Activated CD4-positive, alpha-beta T cell treated with anti-CD3 and anti-CD28 coated beads, Interleukin-2, amount 50 U/mL, for 4 hours (primary cell): ENCODE data around the gene ZNF546.
"Not testable (repeated sequence)": the region's sequence is repeated elsewhere in the genome, so short reads cannot be mapped to it uniquely, and the experiment has no call there.

Experiments
- DNase-seq, 2 experiments: peaks; one replicate each; pipeline ENCODE4 v3.0.0-alpha.2; 2020

The ZNF546 gene

DNA sequence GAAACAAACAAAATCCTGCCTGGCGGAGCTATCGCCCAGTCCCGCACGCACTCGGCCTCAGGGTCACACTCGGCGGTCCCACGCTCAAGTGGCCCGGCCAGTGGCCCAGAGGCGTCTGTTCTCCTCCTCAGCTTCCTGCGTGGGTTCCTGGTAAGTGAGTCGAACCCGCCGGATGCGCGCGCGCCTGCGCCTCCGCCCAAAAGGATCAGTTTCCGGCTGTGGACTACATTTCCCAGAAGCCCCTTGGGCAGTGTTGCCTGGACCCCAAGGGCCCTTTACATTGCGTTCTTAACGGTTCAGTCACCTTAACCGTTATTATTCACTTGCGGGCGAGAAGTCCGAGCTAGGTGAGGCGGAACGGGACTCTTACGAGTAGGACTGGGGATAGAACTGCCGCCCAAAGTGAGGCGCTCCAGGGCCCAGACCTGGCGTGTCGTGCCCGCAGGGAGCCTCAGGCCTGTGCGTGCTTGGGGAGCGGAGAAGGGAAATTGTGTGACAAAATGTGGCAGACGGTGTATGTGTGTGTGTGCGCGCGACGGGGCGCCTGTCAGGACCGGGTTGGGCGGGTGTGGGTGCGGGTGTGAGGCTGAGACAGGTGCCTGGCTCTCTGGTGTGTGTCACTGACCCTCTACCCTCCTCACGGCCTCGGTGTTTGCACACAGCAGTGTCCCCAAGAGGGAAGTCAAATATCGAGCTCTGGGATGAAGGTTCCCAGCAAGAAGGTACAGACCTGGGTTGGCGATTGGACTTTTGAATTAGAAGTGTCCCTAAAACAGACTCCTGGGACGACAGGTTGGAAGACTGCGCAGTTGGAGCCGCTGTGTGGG, at the start of gene ZNF546:
ZNF546 (plus strand) TSS at position 250 of the 827 bp plus-strand sequence. CDS start 1,267 bp downstream, outside the sequence.
- DNase-seq = peak; percentile 90

GRCh38 chr19:39949026-39949747, 47.7 kb upstream of the ZNF546 start:
- no peak for DNase-seq

DNA sequence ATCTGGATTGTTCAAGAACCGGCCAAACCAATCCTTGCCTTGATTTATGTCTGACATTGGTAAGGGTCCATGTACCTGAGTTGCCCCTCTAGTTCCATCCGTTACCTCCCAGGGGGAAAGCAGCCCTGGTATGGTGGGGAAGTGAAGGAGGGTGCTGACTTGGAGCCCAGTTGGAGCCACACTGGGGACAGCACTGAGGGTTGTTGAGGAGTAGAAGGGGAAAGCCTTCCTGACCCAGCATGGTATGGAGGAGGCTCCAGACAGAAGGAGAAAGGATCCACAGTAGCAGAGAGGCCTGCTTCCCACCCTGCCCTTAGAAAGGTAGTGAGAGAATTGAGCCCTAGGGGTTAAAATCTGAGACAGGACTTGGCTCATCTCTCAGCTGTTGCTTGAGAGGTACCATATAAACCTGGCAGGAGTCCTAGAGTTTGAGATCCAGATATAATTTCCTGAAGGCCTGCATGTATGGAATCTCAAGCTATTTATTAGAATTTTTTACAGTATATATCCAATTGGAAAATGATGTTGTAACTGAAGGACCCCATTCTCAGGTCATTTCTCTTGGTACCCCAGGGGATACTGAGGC, 45.7 kb upstream of the ZNF546 start:
- no peak for DNase-seq

GRCh38 chr19:39951686-39952085, 45.2 kb upstream of the ZNF546 start:
- no peak for DNase-seq

- DNase-seq = no peak
Measured at GRCh38 chr19:39953915-39954314, 42.9 kb upstream of the ZNF546 start.

DNA sequence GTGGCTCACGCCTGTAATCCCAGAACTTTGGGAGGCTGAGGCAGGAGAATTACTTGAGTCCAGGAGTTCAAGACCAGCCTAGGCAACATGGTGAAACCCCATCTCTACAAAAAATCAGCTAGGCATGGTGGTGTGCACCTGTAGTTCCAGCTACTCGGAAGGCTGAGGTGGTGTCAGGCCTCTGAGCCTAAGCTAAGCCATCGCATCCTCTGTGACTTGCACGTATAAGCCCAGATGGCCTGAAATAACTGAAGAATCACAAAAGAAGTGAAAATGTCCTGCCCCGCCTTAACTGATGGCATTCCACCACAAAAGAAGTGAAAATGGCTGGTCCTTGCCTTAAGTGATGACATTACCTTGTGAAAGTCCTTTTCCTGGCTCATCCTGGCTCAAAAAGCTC, 39.0 kb upstream of the ZNF546 start:
- DNase-seq = not testable (repeated sequence)

DNA sequence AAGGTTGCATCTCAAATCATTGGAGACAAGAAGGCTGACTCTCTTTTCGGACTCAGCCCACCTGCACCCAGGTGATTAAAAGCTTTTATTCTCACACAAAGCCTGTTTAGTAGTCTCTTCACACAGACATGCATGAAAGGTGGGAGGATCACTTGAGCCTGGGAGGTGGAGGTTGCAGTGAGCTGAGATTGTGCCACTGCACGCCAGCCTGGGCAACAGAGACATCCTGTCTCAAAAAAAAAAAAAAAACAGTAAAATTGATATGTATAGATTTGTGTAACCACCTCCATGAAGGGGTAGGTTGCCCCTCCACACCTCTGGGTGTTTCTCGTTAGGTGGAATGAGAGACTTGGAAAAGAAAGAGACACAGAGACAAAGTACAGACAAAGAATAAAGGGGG, 37.9 kb upstream of the ZNF546 start:
- not testable (repeated sequence) for DNase-seq

DNA sequence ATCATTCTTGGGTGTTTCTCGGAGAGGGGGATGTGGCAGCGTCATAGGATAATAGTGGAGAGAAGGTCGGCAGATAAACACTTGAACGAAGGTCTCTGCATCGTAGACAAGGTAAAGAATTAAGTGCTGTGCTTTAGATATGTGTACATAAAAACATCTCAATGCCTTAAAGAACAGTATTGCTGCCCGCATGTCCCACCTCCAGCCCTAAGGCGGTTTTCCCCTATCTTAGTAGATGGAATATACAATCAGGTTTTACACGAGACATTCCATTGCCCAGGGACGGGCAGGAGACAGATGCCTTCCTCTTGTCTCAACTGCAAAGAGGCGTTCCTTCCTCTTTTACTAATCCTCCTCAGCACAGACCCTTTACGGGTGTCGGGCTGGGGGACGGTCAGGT, 37.5 kb upstream of the ZNF546 start:
- DNase-seq = not testable (repeated sequence)

GRCh38 chr19:39963898-39964297, 33.0 kb upstream of the ZNF546 start:
- no peak for DNase-seq

GRCh38 chr19:39966617-39967016, 30.2 kb upstream of the ZNF546 start:
- no peak for DNase-seq

GRCh38 chr19:39967561-39967960, 29.3 kb upstream of the ZNF546 start:
- DNase-seq = no peak

DNA sequence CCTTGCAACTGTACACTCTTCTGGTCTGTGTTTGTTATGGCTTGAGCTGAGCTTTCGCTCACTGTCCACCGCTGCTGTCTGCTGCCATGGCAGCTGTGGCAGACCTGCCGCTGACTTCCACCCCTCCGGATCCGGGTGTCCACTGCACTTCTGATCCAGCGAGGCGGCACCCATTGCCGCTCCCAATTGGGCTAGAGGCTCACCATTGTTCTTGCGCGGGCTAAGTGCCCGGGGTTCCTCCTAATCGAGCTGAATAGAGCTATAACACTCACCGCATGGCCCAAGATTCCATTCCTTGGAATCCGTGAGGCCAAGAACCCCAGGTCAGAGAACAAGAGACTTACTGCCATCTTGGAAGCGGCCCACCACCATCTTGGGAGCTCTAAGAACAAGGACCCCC, 28.1 kb upstream of the ZNF546 start:
- no peak for DNase-seq

GRCh38 chr19:39969266-39969665, 27.6 kb upstream of the ZNF546 start:
- no peak for DNase-seq

DNA sequence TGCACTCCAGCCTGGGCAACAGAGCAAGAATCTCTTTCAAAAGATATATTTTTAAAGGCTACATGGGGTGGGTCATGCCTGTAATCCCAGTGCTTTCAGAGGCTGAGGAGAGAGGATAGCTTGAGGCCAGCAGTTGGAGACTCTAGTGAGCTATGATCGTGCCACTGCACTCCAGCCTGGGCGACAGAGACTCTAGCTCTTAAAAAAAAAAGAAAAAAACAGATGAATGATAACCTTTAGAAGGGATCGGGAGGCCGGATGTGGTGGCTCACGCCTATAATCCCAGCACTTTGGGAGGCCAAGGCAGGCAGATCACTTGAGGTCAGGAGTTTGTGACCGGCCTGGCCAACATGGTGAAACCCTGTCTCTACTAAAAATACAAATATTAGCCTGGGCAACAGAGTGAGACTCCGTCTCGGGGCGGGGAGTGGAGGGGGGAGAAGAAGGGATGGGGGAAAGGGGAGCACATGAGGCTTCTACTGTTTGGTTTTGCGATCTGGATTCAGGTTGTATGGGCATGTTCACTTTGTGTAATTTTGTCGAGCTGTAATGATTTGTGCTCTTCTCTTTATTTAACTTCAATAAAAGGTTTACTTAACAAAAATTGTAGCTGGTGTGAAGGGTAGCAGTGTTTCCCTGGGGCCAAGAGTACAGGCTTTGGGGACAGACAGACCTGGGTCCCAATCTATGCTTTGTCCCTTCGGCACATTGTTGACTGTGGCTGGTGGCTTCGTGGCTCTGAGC, 27.0 kb upstream of the ZNF546 start:
- DNase-seq = no peak

DNA sequence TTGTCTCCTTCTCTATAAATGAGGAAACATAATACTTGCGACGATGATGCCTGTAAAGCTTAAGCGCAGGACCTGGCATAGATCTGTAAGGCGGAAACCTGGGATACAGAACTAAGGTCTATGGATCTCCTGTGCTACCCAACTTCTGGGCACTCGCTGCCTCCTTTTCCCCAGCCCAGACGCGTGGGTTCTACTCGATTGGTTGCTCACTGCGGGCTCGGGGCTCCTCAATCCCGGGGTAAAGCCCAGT, 26.5 kb upstream of the ZNF546 start:
- no peak for DNase-seq

- DNase-seq = peak; percentile 97
Measured at GRCh38 chr19:39970675-39971379, 26.0 kb upstream of the ZNF546 start, which contains the start of gene PSMC4. Gene PSMC4 (plus strand): TSS chr19:39971165. CDS start chr19:39971203, 38 bp downstream.

GRCh38 chr19:39971380-39972035, 25.4 kb upstream of the ZNF546 start:
- no peak for DNase-seq

- no peak for DNase-seq
Measured at GRCh38 chr19:39974377-39975155, 22.3 kb upstream of the ZNF546 start.

GRCh38 chr19:39982883-39983282, 14.0 kb upstream of the ZNF546 start:
- DNase-seq = no peak

DNA sequence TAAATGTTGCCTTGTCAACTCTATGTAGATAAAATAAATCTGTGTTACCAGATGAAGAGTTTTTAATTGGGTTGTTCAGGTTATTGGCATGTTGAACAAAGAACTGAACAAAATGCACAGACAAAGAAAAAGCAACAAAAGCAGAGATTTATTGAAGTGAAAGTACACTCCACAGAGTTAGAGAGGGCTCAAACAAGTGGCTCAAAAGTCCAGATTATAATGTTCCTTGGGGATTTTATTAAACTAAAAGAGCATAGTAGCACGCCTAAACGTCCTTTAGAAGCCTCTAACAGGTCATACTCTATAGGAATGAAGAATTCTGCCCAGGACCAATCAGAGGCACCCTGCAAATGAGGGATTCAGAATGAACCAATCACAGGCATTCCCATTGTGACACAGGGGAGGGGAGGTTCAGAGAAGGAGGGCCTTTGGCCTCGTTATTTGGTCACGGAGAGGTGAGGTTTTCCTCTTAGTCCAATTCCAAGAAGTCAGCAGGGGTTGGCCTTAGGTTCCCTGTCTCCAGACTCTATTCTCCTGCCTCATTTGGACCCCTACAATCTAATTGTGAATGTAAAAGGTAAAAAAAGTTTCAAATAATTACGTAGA, 13.1 kb upstream of the ZNF546 start:
- no peak for DNase-seq

- no peak for DNase-seq
Measured at GRCh38 chr19:39986643-39987042, 10.2 kb upstream of the ZNF546 start.
